ENCODE data around the gene WIPI1.

- TF ChIP-seq CTCF (IDR thresholded peaks at IDR 0.05; ENCODE audit: low read length) (0 out of 2 replicates have a peak, but pooled peaks have one; percentile 4), EZH2 (IDR thresholded peaks at IDR 0.05; ENCODE audit: borderline replicate concordance, low read length) (no peak)
Measured at GRCh38 chr17:68463211-68464019, 6.1 kb upstream of the WIPI1 start.
